ENCODE results near the gene APOL2.
"Not testable (repeated sequence)": the region's sequence is repeated elsewhere in the genome, so short reads cannot be mapped to it uniquely, and the experiment has no call there.

GRCh38 chr22:36228369-36228768 lies 11.0 kb downstream of the APOL2 start:
- TF ChIP-seq EP300, CTCF (IDR thresholded peaks at IDR 0.05): not testable (repeated sequence)

Measured in ovary (tissue), 3 donors.